ENCODE results near the gene MYO1G. TPM values are rescaled to one million over a fixed set of nuclear protein-coding genes. Genes with fewer than 3 reads are reported as not detected.
"Not testable (repeated sequence)": the region's sequence is repeated elsewhere in the genome, so short reads cannot be mapped to it uniquely, and the experiment has no call there.

Gene MYO1G
- 0.10 TPM in 1 of 2 replicates, not detected in the other for total RNA-seq (2014; rRNA removed; shearing (Covaris generic))
- not detected in 2 replicates for polyA plus RNA-seq (2015; cell fraction: cytosol; rRNA removed)
- 0.06 and 0.12 TPM in 2 replicates for polyA plus RNA-seq (2015; cell fraction: nucleus; rRNA removed)

DNA sequence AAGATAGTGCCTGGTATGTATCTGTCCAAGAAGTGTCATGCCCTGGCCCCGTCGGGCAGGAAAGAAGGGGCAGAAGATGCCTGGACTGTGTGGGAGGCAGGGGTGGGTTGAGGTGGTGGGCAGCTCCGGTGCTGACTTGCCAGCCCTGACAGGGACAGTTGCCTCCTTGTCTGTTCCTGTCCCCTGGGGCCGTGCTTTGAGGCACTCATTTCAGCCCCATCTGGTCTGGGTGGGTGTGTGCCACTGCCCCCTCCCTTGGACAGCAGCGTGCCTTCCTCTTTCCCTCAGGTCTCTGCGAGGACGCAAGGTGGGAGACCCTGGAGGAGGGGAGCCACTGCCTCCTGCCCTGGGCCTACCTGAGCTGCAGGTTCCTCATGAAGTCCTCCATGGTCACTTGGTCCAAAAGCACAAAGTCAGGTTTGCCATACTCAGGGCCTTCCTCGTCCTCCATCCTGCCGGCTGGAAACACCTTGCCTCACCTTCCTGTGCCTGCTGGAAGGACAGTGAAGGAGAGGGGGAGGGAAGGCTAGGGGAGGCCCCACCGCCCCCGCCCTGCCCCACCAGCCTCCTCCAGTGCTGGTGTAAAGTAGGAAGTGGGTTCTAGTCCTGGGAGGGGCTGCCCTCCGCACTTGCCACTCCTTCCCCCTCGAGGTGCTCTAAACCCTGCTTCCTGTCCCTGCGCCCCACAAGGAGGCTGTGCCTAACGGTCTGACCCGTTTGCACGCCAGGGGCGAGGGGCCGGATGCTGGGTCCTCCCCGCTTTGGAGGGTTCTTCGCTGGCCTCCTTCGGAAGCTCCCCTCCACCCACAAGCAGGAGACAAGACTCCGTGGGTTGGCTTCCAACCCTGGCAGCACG, at the start of gene MYO1G:
MYO1G (minus strand) TSS at position 505 of the 856 bp plus-strand sequence; CDS start at position 451, 54 bp downstream.
- DNase-seq (ENCODE audit: low read depth) = no peak

DNA sequence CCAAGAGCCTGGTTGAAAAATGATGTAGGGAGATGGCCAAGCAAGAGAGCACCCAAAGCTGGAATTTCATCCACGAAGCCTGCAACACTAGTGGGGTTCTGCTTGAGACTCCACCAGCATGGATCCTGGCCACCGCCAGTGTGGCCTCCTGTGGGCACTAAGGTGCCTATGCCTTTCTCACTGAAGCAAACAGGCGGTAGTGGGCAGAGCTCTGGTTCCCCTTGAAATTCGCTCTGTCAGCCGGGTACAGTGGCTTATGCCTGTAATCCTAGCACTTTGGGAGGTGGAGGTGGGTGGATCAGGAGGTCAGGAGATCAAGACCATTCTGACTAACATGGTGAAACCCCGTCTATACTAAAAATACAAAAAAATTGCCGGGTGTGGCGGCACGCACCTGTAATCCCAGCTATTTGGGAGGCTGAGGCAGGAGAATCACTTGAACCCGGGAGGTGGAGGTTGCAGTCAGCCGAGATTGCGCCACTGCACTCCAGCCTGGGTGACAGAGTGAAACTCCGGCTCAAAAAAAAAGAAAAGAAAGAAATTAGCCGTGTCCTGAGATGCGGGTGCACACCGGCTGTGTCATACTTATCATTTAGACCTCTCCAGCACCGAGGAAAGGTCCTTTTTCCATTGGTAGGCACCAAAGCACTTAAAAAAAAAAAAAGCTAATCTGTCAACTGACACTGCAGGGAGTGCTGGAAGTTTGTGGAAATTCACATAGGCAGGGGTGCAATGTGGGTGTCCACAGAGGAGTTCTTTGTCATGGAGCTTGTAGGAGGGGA, 49.5 kb upstream of the MYO1G start:
- no peak for DNase-seq (ENCODE audit: low read depth)

DNA sequence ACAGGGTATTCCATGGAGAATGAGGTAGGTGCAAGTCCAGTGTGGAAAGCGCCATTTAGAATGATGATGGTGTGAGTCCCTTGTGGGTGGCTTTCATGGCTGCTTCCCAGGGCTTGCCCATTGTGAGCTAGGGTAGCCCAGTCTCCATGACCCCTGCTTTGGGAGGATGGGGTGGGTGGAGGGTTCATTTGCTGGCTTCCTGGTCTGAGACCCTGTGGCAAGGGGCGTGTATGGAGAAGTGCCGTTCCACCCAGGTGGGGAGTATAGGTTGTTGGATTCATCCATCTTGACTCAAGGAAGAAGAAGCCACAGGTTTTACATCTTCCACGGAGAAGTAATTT, 48.9 kb upstream of the MYO1G start:
- DNase-seq (ENCODE audit: low read depth) = no peak

DNA sequence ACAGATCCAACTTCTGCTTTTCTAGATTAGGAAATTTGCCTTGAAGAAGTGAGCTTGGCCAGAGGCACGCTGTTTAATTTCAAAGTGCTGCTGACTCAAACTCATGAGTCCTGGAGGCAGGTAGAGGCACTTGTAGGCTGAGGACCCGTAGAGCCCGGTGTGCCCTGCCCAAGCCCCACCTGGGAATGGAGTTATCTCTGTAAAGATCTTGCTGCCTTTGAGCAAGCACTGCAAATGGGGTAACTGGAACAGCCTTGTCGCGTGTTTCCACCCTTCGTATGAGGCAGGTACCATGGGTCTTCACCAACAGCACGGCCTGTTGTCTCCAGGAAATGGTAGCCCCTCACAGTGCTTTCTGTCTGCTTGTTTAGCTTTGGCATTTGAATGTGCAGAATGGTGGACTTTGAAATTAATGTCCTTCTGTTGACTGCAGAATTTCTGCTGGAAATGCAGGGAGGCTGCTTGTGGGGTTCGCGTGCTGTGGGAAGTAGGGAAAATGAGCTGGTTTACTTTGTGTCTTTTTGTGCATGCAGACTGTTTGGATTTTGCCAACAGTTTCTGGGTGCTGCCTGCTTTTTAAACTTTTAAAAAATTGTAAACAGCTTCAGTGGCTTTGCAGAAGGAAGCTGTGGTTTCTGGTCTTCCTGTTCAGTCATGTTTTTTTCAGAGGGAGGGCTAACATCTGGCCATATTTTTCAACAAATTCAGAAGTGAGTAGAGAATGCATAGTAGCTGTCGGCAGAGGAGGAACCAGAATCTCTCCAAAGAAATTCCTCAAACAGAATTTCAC, 48.4 kb upstream of the MYO1G start:
- DNase-seq (ENCODE audit: low read depth) = peak; percentile 73

DNA sequence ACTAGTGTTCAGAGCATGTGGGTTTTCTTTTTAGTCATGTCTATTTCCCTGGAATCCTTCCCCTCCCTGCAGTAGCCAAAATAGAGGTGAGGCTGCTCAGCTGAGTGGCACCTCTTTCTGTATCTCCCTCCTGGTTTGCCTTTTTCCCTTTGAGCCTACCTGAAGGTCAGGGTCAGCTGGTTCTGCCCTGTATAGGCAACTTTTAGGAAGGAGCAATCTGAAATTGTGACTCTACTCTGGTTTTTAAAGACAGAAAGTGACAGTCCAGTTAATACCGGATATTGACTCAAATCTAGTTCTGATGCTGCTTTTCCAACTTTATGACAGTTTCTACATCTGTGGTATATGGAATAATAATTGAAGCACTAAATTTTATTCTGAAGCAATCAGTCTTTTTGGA, 47.2 kb upstream of the MYO1G start:
- no peak for DNase-seq (ENCODE audit: low read depth)

DNA sequence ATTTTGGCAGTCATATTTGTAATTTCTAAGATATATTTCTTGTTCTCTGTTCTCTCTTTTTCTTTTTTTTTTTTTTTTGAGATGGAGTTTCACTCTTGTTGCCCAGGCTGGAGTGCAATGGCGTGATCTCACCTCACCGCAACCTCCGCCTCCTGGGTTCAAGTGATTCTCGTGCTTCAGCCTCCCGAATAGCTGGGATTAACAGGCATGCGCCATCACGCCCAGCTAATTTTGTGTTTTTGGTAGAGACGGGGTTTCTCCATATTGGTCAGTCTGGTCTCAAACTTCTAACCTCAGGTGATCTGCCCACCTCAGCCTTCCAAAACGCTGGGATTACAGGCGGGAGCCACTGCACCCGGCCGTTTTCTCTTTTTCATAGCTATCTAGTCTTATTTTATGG, 46.7 kb upstream of the MYO1G start:
- not testable (repeated sequence) for DNase-seq (ENCODE audit: low read depth)

DNA sequence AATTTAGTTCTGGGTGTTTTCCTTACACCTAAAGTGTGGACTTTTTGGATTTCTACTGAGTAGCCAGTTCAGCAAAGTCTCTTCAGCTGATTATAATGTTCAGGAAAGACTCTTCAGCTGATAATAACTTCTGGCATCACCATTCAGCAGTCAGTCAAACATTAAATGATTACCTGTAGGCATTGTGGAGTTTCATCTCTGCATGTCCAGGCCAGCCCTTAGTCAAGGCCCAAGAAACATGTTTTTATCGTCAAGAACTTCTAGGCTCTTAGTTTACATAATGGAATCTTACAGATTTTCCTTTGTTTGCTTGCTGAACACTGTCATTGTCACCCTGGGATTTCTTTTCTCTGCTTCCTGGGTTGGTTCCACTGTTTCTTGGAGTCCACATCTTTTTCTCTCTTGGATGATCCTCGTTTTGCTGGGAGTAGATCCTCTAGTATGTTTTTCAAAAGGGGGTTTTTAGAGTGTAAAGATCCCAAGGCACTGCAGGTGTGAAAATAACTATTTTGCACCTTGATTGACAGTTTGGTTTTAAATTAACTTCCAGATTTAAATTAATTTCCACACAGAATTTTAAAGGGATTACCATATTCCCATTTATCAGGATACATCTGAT, 45.4 kb upstream of the MYO1G start:
- DNase-seq (ENCODE audit: low read depth) = no peak

DNA sequence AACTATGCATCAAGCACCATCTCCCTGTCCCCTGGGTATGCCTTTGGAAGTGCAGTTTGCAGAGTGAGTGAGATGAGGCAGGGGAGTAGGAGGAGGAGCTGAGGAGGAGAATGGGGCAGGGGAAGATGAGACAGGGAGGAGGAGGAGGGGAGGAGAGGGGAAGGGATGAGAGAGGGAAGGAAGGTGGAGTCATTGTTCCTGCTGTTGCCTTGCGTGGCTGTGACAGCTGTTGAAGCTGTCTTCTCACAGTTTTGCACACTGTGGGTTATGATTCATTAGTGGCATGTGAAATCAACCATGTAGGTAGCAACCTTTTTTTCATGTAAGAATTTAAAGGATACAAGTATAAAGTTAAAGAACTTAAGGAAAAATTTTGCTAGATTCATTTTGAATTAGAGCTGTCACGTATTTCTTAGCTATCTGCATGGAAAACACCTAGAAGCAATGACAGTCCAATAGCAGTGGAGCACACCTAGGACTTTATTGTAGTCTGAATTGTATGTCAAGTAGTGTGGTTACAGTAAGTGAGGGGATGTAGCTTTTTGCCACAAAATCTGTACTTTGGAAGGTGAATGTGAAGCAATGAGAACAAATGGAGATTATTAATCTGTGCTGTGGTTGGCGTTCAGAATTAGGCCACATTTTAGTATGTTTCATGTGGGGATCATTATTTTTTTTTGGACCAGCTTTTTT, 42.9 kb upstream of the MYO1G start:
- peak; percentile 70 for DNase-seq (ENCODE audit: low read depth)

DNA sequence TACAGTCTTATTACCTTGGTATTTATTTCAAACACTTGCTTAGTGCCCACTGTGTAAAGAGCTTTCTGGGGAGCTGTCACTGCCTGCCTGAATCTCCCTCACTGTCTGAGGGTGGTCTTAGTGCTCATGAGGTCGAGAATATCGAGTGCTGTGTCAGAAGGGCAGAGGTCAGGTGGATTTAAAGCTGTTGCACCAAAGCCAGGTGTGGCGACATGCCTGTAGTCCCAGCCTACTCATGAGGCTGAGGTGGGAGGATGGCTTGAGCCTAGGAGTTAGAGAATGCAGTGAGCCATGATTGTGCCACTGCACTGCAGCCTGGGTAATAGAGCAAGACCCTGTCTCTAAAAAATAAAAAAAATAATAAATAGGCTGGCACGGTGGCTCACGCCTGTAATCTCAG, 42.1 kb upstream of the MYO1G start:
- no peak for DNase-seq (ENCODE audit: low read depth)

DNA sequence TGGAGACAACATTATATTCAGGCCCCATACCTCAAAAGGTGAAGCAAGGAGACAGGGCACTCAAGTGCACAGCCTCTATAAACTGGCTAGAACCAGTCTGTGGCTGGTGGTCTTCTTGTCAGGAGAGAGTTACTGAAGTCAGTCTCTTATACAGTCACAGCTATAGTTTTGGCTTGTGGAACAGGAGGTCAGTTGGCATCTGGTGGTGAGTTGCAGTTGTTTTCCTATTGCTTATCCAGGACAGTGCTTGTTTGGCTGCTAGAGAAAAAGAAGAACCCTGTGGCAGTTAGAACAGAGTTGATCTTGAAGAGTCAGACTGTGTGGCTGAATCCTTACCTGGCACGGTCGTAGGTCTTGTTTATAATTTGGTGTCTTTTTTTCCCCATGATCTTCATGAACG, 38.4 kb upstream of the MYO1G start:
- no peak for DNase-seq (ENCODE audit: low read depth)

DNA sequence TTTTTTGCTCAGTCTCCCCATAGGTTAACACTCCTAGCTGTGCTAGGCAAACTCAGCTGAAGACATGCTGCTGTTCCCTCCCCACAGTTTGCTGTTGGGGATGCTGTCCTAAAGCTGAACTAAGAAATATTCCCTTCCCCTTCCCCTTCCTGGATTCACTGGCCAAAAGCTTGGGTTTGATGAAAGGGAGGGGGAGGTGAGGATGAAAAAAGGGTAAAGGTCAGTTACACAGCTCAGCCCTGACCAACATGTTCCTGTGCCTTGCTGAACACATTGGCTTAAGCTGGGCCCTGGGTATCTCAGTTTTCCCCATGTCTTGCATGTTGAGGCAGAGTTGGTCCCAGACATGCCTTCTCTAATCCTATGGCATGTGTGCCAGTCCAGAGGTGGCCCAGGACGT, 36.5 kb upstream of the MYO1G start:
- DNase-seq (ENCODE audit: low read depth) = no peak

DNA sequence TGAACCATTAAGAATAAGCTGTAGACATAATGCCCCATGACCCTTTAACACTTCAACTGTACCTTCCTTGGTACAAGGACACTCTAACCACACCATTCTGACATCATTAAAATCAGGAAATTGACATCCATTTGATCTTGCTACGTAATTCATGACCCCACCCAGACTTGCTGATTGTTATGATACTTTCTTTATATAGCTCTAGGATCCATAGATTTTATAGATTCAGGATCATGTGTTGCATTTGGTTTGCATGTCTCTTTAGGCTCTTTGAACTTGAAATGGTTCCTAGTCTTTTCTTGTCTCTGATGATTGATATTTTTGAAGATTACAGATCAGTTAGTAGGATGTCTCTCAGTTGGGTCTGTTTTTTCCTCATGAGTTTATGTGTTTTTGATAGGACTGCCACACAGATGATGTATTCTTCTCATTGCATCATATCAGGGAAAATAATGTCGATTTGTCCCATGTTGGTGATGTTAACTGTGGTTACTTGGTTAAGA, 34.7 kb upstream of the MYO1G start:
- no peak for DNase-seq (ENCODE audit: low read depth)

DNA sequence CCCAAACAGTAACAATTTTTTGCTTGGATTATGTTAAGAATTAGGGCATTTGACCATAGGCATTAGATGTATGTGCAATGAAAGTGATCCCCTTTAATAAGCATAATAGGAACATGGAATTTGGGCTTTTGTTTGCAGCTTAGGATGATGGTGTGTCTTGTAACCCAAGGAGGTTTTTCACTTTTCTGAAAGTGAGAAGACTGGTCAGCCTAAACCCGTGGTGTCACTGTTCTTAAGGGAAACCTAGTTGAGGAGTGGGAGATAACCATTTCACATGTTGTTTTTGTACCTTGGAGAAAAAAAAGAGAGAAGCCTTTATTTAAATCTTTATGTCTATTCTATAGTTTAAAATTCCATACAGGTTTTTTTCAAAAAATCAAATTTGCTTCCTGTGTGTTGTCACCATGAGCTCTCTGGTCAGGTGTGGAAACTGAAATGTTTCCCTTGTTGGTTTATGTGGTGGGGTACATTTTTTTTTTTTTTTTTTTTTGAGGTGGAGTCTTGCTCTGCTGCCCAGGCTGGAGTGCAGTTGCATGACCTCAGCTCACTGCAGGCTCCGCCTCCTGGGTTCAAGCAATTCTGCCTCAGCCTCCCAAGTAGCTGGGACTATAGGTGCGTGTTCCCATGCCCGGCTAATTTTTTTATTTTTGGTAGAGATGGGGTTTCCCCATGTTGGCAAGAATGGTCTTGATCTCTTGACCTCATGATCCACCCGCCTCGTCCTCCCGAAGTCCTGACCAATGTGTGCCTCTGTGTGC, 28.9 kb upstream of the MYO1G start:
- DNase-seq (ENCODE audit: low read depth) = no peak

DNA sequence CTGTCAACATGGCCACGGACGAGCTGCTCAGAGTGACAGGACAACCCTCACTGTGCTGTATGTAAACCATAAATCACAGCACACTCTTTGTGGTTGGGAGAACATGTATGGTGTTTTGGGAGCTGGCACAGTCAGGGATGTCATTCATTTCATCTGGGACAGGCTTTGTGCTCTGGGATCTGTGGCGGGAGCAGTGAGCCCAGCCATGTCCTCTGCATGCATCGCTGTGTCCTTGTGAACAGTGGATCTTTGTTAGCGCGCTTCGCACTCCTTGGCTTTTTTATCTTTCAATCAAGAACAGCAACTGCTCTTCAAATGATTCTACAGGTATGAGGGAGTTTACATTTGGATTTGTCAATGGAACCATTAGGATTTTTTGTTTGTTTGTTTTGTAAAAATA, 28.3 kb upstream of the MYO1G start:
- no peak for DNase-seq (ENCODE audit: low read depth)

DNA sequence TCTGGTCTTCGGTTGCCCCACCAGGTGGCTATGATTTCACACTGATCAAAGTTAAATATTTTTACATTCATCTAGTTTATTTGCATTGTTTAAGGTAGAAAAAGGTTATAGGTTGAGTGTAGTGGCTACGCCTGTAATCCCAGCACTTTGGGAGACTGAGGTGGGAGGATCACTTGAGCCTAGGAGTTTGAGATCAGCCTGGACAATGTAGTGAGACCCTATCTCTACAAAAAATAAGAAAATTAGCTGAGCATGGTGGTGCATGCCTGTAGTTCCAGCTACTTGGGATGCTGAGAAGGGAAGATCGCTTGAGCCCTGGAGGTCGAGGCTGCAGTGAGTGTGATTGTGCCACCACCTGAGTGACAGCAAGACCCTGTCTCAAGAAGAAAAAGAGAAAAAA, 25.0 kb upstream of the MYO1G start:
- no peak for DNase-seq (ENCODE audit: low read depth)

DNA sequence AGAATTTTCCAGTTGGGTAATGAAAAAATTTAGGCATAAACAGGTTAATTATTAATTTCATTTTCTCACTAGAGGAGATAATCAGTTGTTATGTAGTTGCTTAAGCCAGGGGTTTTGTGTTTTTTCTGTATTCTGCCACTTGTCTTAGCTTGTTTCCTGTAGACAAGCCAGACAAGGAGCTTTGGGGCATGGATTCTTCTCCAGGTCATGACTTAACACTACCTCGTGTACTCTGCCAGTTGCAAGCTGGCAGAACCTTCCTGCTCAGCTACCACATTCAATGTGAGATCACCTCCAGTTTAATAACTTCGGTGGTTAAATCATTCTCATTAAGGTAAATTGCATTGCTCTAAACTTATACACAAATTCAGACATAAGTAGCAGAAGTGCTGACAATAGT, 23.0 kb upstream of the MYO1G start:
- DNase-seq (ENCODE audit: low read depth) = no peak

DNA sequence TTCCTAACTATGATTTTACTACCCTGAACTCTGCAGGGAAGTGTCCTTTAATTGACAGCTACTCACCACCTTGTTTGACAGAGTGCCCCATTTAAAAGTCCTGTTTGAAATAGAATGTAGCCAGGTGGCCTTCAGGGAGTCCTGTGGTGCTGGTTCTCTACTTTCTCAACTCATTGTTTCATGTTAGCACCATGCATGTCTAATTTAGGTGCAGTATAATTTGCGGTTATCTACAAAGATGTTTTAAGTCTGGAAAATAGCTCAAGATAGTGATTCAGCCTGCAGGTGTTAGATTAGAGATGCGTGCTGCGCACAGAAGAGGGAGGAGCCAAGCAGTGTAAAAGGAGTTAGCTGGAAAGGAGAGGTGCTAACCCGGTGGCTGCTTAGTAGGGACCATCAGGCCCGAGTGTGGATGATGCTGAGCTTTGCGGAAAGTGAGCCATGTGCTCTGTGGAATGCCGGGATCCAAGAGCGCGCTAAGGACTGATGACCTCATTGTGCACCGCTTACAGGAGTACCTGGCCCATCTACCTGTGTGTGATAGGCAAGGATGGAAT, 22.4 kb upstream of the MYO1G start:
- DNase-seq (ENCODE audit: low read depth) = no peak

DNA sequence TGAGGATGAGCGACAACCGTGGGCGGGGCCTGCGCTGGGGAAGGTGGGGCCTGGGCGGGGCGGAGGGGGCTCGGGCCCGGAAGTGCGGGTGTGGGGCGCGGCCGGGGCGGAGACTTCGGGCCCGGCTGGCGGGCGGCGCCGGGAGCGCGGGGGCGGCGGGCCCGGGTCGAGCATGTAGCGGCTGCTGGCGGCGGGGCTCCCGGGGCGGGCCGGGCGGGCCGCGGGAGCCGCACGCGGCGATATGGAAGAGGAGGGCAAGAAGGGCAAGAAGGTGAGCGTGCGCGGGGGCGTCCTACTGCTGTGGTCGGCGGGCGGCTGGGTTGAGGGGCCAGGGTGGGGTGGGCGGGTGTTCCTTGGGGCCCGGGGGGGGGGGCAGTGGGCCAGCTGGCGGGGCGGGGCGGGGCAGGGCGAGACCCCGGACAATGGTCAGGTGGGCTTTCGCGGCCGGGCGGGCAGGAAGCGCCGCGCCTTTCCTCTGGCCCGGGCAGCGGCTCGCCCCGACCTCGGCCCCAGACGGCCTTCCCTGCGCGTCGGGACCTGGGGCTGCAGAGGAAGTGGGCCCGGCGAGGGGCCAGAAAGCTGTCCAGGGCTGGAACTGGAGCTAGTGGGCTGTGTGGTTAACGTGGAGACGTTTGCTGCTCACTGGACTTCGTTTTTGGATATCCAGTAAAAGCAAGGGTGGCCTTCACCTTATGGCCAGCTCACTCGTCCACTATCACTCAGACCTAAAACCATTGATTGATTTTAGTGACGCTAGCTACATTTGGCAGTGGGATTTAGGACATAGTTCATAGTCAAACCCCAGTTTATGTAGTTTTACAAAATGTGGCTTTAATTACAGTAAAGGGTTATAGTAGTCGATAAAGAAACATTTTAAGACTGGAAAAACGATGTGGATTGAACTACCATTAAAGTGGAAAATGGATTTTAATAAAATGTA, 21.5 kb upstream of the MYO1G start, which contains the start of gene CCM2:
CCM2 (plus strand) TSS at position 109 of the 940 bp plus-strand sequence; CDS start at position 242, 133 bp downstream.
- peak; percentile 43 for DNase-seq (ENCODE audit: low read depth)

All from HT1080 (cell line).